HEK293 (cell line): Measurements from ENCODE around the gene CCNY.
A peak's percentile ranks its signal among the peaks of the same experiment; 100 is the strongest.

Experiments
- CTCF ChIA-PET: fragments of 350-600 bp; formaldehyde crosslinking; extraction: SDS; loops from one replicate; lab custom pipeline; 2021; ENCODE audit warnings: antibody characterized with exemption; lab: Yijun Ruan, JAX
- POLR2A ChIA-PET: fragments of 300-600 bp; formaldehyde crosslinking; extraction: SDS; loops from one replicate; lab custom pipeline; 2020; ENCODE audit warnings: antibody characterized with exemption, inconsistent platforms; lab: Yijun Ruan, JAX
- H3K27ac ChIP-seq: fragments of 200-500 bp; sonication (Bioruptor generic); 2 replicates; pipeline ENCODE4 v1.5.1; 2014; ENCODE audit warnings: low read depth, low read length, control low read depth, inconsistent platforms; ENCODE audit errors: extremely low read depth
- H3K36me3 ChIP-seq, 2 experiments: fragments of 200-500 bp in 1 of 2; sonication (Bioruptor generic) in 1 of 2; 1 replicate in 1 of 2; 2 replicates in 1 of 2; pipeline ENCODE4 v1.5.1; 2014 to 2017; ENCODE audit warnings: inconsistent platforms in 2 of 2, low read length in 2 of 2; ENCODE audit not compliant: control insufficient read depth in 2 of 2, insufficient read depth in 1 of 2
- H3K4me1 ChIP-seq: fragments of 200-500 bp; sonication (Bioruptor generic); 2 replicates; pipeline ENCODE4 v1.5.1; 2014; ENCODE audit warnings: mild to moderate bottlenecking, low read length, inconsistent platforms; ENCODE audit not compliant: control insufficient read depth, insufficient read depth
- H3K4me3 ChIP-seq: 2 replicates; pipeline ENCODE4 v1.5.1; 2011; ENCODE audit warnings: low read depth, mild to moderate bottlenecking, control low read depth, low read length, moderate library complexity
- H3K9me3 ChIP-seq: fragments of 200-500 bp; sonication (Bioruptor generic); 2 replicates; pipeline ENCODE4 v1.5.1; 2014; ENCODE audit warnings: low read depth, low read length, inconsistent platforms; ENCODE audit not compliant: control insufficient read depth, insufficient read depth
- BCL11A ChIP-seq: fragments of 450-650 bp; formaldehyde crosslinking; IDR thresholded peaks from 2 replicates; pipeline ENCODE4 v1.5.1; 2016; ENCODE audit warnings: low read depth, missing biosample characterization, missing genetic modification characterization
- SETDB1 ChIP-seq: IDR thresholded peaks from one replicate; pipeline ENCODE4 v1.6.1; 2017; ENCODE audit warnings: mild to moderate bottlenecking, low read length, moderate library complexity, mixed read lengths; ENCODE audit not compliant: insufficient read length
- TCF7L2 ChIP-seq: IDR thresholded peaks from 2 replicates; pipeline ENCODE4 v1.6.1; 2011; ENCODE audit warnings: low read depth, mild to moderate bottlenecking, inconsistent platforms, low read length, moderate library complexity, borderline replicate concordance
- TRIM28 ChIP-seq: IDR thresholded peaks from 2 replicates; pipeline ENCODE4 v1.6.1; 2011; ENCODE audit warnings: low read length, control low read depth, borderline replicate concordance
- ZIC2 ChIP-seq: fragments of 450-650 bp; formaldehyde crosslinking; IDR thresholded peaks from 2 replicates; pipeline ENCODE4 v1.5.1; 2016; ENCODE audit warnings: missing biosample characterization, missing genetic modification characterization
- ZNF10 ChIP-seq: fragments of 450-650 bp; formaldehyde crosslinking; IDR thresholded peaks from 2 replicates; pipeline ENCODE4 v1.5.1; 2017; ENCODE audit warnings: missing biosample characterization, missing genetic modification characterization
- ZNF114 ChIP-seq: fragments of 450-650 bp; formaldehyde crosslinking; IDR thresholded peaks from 2 replicates; pipeline ENCODE4 v1.5.0; 2017; ENCODE audit warnings: missing biosample characterization, missing genetic modification characterization
- ZNF202 ChIP-seq: fragments of 450-650 bp; formaldehyde crosslinking; IDR thresholded peaks from 2 replicates; pipeline ENCODE4 v1.5.1; 2016; ENCODE audit warnings: missing biosample characterization, missing genetic modification characterization, borderline replicate concordance
- ZNF350 ChIP-seq: fragments of 450-650 bp; formaldehyde crosslinking; IDR thresholded peaks from 2 replicates; pipeline ENCODE4 v1.5.0; 2017; ENCODE audit warnings: missing biosample characterization, mild to moderate bottlenecking, missing genetic modification characterization
- ZNF549 ChIP-seq: fragments of 450-650 bp; IDR thresholded peaks from 2 replicates; pipeline ENCODE4 v1.5.1; 2018; ENCODE audit warnings: missing biosample characterization, missing genetic modification characterization, mild to moderate bottlenecking, inconsistent platforms, moderate library complexity
- ZNF585B ChIP-seq: fragments of 450-650 bp; formaldehyde crosslinking; IDR thresholded peaks from 2 replicates; pipeline ENCODE4 v1.5.1; 2016; ENCODE audit warnings: missing biosample characterization, missing genetic modification characterization
- ZNF596 ChIP-seq: fragments of 450-650 bp; IDR thresholded peaks from 2 replicates; pipeline ENCODE4 v1.5.0; 2018; ENCODE audit warnings: missing biosample characterization, mild to moderate bottlenecking, missing genetic modification characterization, moderate library complexity
- ZNF623 ChIP-seq: fragments of 450-650 bp; formaldehyde crosslinking; IDR thresholded peaks from 2 replicates; pipeline ENCODE4 v1.5.1; 2016; ENCODE audit warnings: missing biosample characterization, missing genetic modification characterization
- ZNF654 ChIP-seq: fragments of 450-650 bp; formaldehyde crosslinking; IDR thresholded peaks from 2 replicates; pipeline ENCODE4 v1.5.1; 2016; ENCODE audit warnings: low read depth, missing biosample characterization, missing genetic modification characterization
- ZNF658 ChIP-seq: fragments of 450-650 bp; formaldehyde crosslinking; IDR thresholded peaks from 2 replicates; pipeline ENCODE4; 2016; ENCODE audit warnings: missing biosample characterization, missing genetic modification characterization
- ZNF768 ChIP-seq: fragments of 450-650 bp; formaldehyde crosslinking; IDR thresholded peaks from 2 replicates; pipeline ENCODE4 v1.5.1; 2018; ENCODE audit warnings: missing biosample characterization, mild to moderate bottlenecking, missing genetic modification characterization
- TF ChIP-seq, protein P1 (sequence below): fragments of 450-650 bp; formaldehyde crosslinking; IDR thresholded peaks from 2 replicates; pipeline ENCODE4 v1.5.1; 2016; ENCODE audit warnings: missing biosample characterization, missing genetic modification characterization
- TF ChIP-seq, protein P2 (sequence below): fragments of 450-650 bp; formaldehyde crosslinking; IDR thresholded peaks from 2 replicates; pipeline ENCODE4 v1.5.1; 2017; ENCODE audit warnings: missing biosample characterization, missing genetic modification characterization
- TF ChIP-seq, protein P3 (sequence below): fragments of 450-650 bp; formaldehyde crosslinking; IDR thresholded peaks from 2 replicates; pipeline ENCODE4 v1.5.1; 2016; ENCODE audit warnings: missing biosample characterization, missing genetic modification characterization

The CCNY gene

DNA sequence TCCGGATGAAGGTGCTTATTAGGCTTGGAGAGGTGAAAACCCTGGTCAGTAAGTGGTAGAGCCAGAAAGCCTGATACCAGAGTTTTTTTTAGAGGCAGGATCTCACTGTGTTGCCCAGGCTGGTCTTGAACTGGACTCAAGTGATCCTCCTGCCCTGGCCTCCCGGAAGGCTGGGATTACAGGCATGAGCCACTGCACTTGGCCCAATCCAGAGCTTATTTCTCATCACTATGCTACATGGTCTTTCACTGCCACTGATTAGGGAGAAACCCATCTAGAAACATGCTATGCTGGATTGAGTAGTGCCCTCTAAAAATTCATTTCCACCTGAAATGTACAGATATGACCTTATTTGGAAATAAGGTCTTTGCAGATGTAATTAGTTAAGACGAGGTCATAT, 240.4 kb downstream of the CCNY start:
- no peaks in the 10 kb centered on the region for H3K4me1 ChIP-seq
- H3K9me3 ChIP-seq, result no peaks in the 10 kb centered on the region
- ChIA-PET POLR2A (interaction anchor here (0.5 kb wide), 1 partner anchor 449 kb away, joined by 3 read pairs; no protein-coding TSS in a partner anchor), CTCF (no interaction called here)
- H3K27ac ChIP-seq, result no peak overlapping the region
- no peak overlapping the region for H3K4me3 ChIP-seq
- no peak for TF ChIP-seq ZNF549 (tag by site-specific recombination)
- peak; percentile 58; the same call in 1 of the 2 replicates for TF ChIP-seq ZNF10 (tag by site-specific recombination)
- TF ChIP-seq, all 188 proteins: peak for 1
- no peaks in the 10 kb centered on the region for H3K36me3 ChIP-seq

DNA sequence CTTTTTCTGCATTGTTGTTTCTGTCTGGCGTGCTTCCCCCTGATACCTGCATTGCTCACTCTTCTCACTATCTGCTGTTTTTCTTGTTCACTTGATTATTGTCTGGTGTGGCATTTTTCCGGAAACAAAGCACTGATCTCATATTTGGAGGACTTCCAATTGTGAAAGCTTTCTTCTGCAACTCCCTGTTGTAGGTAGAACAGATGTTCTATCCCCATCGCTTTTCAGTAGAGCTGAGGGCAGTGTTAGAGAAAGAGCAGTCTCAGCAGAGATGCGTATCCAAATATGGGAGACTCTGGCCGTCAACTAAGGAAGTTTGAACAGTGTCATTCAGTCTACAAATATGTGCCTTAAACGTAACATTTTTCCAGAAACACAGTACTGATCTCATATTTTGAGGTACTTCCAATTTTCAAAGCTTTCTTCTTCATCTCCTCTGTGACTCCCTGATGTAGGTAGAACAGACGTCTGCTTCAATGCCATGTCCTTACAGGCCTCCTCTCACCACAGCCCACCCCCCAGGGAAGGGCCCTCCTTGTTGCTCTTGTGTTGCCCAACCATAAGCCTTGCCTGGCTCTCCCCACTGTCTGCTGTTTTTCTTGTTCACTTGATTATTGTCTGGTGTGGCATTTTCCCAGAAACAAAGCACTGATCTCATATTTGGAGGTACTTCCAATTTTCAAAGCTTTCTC, 241.8 kb downstream of the CCNY start:
- H3K9me3 ChIP-seq, result no peaks in the 10 kb centered on the region
- POLR2A ChIA-PET, result no interaction called here
- H3K4me1 ChIP-seq, result no peaks in the 10 kb centered on the region
- H3K4me3 ChIP-seq, result no peak overlapping the region
- CTCF ChIA-PET, result interaction anchor here (0.8 to 2.5 kb wide), 2 partner anchors 15 to 338 kb away, joined by 3 to 10 read pairs; no protein-coding TSS in a partner anchor
- H3K27ac ChIP-seq, result no peak overlapping the region
- no peaks in the 10 kb centered on the region for H3K36me3 ChIP-seq
- TF ChIP-seq ZNF350, result no peak
- TF ChIP-seq SETDB1, result no peak

DNA sequence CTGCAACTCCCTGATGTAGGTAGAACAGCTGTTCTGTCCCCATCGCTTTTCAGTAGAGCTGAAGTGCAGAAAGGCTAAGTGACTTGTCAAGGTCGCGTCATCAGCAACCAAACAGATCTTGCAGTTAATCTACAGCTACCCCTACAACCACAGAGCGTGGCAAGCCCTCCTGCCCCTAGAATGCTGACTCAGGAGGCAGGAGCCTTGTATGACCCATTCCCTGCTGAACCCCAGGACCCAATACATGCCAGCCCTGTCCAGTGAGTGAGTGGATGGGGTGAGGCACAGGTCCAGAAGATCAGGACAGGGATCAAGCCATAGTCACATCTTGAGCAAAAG, 242.3 kb downstream of the CCNY start:
- Histone ChIP-seq H3K9me3 (no peaks in the 10 kb centered on the region), H3K4me1 (no peaks in the 10 kb centered on the region), H3K27ac (no peak overlapping the region), H3K4me3 (no peak overlapping the region), H3K36me3 (no peaks in the 10 kb centered on the region)
- no peak for TF ChIP-seq BCL11A (tag by site-specific recombination)
- no peak for TF ChIP-seq ZIC2 (tag by site-specific recombination)
- TF ChIP-seq ZNF202 (tag by site-specific recombination), result no peak
- no peak for TF ChIP-seq TRIM28
- ChIA-PET POLR2A (no interaction called here), CTCF (interaction anchor here (0.7 to 2.5 kb wide), 3 partner anchors 16 to 339 kb away, joined by 3 to 10 read pairs (median 3); no protein-coding TSS in a partner anchor)

DNA sequence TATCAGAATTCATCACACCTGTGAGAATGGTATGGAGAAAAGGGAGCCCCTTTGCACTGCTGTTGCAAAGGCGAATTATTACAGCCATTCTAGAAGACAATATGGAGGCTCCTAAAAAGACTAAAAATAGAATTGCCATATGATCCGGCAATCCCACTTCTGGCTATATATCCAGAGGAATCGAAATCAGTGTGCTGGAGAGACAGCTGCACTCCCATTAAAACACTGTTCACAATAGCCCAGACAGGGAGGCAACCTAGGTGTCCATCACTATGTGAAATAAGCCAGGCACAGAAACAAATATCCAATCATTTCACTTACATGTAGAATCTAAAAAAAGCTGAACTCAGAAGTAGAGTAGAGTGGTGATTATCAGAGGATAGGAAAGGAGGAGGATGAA, 242.8 kb downstream of the CCNY start:
- TF ChIP-seq ZNF654 (tag by site-specific recombination) (no peak), ZNF585B (tag by site-specific recombination) (no peak), TRIM28 (no peak), TCF7L2 (no peak), ZNF658 (tag by site-specific recombination) (no peak), ZNF114 (tag by site-specific recombination) (no peak), ZNF596 (tag by site-specific recombination) (no peak), ZNF623 (tag by site-specific recombination) (no peak), ZNF768 (no peak)
- TF ChIP-seq, protein P1, sequence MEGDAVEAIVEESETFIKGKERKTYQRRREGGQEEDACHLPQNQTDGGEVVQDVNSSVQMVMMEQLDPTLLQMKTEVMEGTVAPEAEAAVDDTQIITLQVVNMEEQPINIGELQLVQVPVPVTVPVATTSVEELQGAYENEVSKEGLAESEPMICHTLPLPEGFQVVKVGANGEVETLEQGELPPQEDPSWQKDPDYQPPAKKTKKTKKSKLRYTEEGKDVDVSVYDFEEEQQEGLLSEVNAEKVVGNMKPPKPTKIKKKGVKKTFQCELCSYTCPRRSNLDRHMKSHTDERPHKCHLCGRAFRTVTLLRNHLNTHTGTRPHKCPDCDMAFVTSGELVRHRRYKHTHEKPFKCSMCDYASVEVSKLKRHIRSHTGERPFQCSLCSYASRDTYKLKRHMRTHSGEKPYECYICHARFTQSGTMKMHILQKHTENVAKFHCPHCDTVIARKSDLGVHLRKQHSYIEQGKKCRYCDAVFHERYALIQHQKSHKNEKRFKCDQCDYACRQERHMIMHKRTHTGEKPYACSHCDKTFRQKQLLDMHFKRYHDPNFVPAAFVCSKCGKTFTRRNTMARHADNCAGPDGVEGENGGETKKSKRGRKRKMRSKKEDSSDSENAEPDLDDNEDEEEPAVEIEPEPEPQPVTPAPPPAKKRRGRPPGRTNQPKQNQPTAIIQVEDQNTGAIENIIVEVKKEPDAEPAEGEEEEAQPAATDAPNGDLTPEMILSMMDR (tag by site-specific recombination), result no peak
- TF ChIP-seq, protein P2, sequence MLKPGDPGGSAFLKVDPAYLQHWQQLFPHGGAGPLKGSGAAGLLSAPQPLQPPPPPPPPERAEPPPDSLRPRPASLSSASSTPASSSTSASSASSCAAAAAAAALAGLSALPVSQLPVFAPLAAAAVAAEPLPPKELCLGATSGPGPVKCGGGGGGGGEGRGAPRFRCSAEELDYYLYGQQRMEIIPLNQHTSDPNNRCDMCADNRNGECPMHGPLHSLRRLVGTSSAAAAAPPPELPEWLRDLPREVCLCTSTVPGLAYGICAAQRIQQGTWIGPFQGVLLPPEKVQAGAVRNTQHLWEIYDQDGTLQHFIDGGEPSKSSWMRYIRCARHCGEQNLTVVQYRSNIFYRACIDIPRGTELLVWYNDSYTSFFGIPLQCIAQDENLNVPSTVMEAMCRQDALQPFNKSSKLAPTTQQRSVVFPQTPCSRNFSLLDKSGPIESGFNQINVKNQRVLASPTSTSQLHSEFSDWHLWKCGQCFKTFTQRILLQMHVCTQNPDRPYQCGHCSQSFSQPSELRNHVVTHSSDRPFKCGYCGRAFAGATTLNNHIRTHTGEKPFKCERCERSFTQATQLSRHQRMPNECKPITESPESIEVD (tag by site-specific recombination), result no peak
- TF ChIP-seq, protein P3, sequence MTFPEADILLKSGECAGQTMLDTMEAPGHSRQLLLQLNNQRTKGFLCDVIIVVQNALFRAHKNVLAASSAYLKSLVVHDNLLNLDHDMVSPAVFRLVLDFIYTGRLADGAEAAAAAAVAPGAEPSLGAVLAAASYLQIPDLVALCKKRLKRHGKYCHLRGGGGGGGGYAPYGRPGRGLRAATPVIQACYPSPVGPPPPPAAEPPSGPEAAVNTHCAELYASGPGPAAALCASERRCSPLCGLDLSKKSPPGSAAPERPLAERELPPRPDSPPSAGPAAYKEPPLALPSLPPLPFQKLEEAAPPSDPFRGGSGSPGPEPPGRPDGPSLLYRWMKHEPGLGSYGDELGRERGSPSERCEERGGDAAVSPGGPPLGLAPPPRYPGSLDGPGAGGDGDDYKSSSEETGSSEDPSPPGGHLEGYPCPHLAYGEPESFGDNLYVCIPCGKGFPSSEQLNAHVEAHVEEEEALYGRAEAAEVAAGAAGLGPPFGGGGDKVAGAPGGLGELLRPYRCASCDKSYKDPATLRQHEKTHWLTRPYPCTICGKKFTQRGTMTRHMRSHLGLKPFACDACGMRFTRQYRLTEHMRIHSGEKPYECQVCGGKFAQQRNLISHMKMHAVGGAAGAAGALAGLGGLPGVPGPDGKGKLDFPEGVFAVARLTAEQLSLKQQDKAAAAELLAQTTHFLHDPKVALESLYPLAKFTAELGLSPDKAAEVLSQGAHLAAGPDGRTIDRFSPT (tag by site-specific recombination), result no peak
- TF ChIP-seq, all 188 proteins: peak for 0
- H3K9me3 ChIP-seq, result no peaks in the 10 kb centered on the region
- POLR2A ChIA-PET, result no interaction called here
- no peaks in the 10 kb centered on the region for H3K36me3 ChIP-seq
- CTCF ChIA-PET, result interaction anchor here (0.7 to 2.5 kb wide), 3 partner anchors 13 to 40 kb away, joined by 3 to 10 read pairs (median 3); no protein-coding TSS in a partner anchor
- H3K4me3 ChIP-seq, result no peak overlapping the region
- H3K4me1 ChIP-seq, result no peaks in the 10 kb centered on the region
- no peak overlapping the region for H3K27ac ChIP-seq
